A673 (cell line): ENCODE results near the gene MECR.

Experiments
- EZH2 ChIP-seq: fragments of 200-600 bp; sonication (generic); IDR thresholded peaks from 2 replicates; pipeline ENCODE4 v1.6.1; 2017; ENCODE audit warnings: borderline replicate concordance, low read depth, mild to moderate bottlenecking, mixed read lengths, antibody characterized with exemption, low read length; ENCODE audit not compliant: poor library complexity, severe bottlenecking
- TF ChIP-seq, protein P1 (sequence below): fragments of 300-800, 200-600 bp; sonication (generic); conservative IDR thresholded peaks from 2 replicates; pipeline ENCODE4 v1.5.1; 2017; ENCODE audit warnings: low read depth, mild to moderate bottlenecking, antibody characterized with exemption, low read length, moderate library complexity, mixed read lengths

GRCh38 chr1:29238620-29239002 lies 7.9 kb upstream of the MECR start:
- TF ChIP-seq, protein P1, sequence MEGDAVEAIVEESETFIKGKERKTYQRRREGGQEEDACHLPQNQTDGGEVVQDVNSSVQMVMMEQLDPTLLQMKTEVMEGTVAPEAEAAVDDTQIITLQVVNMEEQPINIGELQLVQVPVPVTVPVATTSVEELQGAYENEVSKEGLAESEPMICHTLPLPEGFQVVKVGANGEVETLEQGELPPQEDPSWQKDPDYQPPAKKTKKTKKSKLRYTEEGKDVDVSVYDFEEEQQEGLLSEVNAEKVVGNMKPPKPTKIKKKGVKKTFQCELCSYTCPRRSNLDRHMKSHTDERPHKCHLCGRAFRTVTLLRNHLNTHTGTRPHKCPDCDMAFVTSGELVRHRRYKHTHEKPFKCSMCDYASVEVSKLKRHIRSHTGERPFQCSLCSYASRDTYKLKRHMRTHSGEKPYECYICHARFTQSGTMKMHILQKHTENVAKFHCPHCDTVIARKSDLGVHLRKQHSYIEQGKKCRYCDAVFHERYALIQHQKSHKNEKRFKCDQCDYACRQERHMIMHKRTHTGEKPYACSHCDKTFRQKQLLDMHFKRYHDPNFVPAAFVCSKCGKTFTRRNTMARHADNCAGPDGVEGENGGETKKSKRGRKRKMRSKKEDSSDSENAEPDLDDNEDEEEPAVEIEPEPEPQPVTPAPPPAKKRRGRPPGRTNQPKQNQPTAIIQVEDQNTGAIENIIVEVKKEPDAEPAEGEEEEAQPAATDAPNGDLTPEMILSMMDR = no peak
- no peak for TF ChIP-seq EZH2
